Neural progenitor cell (in vitro differentiated cells): ENCODE results near the gene ZBTB43. TPM values are rescaled to one million over a fixed set of nuclear protein-coding genes. Genes with fewer than 3 reads are reported as not detected.

ENCODE experiments used
- DNase-seq: peaks from one replicate; pipeline ENCODE4 v3.0.0-alpha.2; 2016; ENCODE audit warnings: low spot score
- H2AFZ ChIP-seq: fragments of 200-600 bp; sonication (generic); replicated peaks from 2 replicates; pipeline ENCODE4 v1.6.1; 2016; ENCODE audit warnings: antibody characterized with exemption
- H3F3A ChIP-seq: fragments of 200-600 bp; sonication (generic); 2 replicates; pipeline ENCODE4 v1.6.1; 2016; ENCODE audit warnings: antibody characterized with exemption, low read depth
- H3K27ac ChIP-seq: fragments of 200-600 bp; sonication (generic); 2 replicates; pipeline ENCODE4 v1.5.1; 2016; ENCODE audit warnings: mild to moderate bottlenecking
- H3K27me3 ChIP-seq: fragments of 200-600 bp; sonication (generic); 2 replicates; pipeline ENCODE4 v1.6.1; 2016; ENCODE audit warnings: mild to moderate bottlenecking, moderate library complexity
- H3K36me3 ChIP-seq: fragments of 200-600 bp; sonication (generic); 2 replicates; pipeline ENCODE4 v1.5.1; 2016
- H3K4me1 ChIP-seq: fragments of 200-600 bp; sonication (generic); 2 replicates; pipeline ENCODE4 v1.6.1; 2016; ENCODE audit warnings: mixed run types
- H3K4me2 ChIP-seq: fragments of 200-600 bp; sonication (generic); 2 replicates; pipeline ENCODE4 v1.6.1; 2016
- H3K4me3 ChIP-seq: fragments of 200-600 bp; sonication (generic); 2 replicates; pipeline ENCODE4 v1.5.1; 2016
- H3K79me2 ChIP-seq: fragments of 200-600 bp; sonication (generic); 2 replicates; pipeline ENCODE4 v1.6.1; 2016; ENCODE audit warnings: low read depth
- H3K9ac ChIP-seq: fragments of 200-600 bp; sonication (generic); 2 replicates; pipeline ENCODE4 v1.6.1; 2016
- H3K9me3 ChIP-seq: fragments of 200-600 bp; sonication (generic); 2 replicates; pipeline ENCODE4 v1.5.1; 2016; ENCODE audit warnings: low read depth
- H4K20me1 ChIP-seq: fragments of 200-600 bp; sonication (generic); 2 replicates; pipeline ENCODE4 v1.6.1; 2016; ENCODE audit warnings: low read depth
- H3K27ac Mint-ChIP-seq: 3 replicates; pipeline ENCODE4 v1.8.0; 2021; ENCODE audit warnings: mixed read lengths
- H3K27me3 Mint-ChIP-seq: 2 replicates; pipeline ENCODE4 v1.8.0; 2022; ENCODE audit warnings: low read depth, mild to moderate bottlenecking, inconsistent platforms, moderate library complexity, mixed read lengths; ENCODE audit not compliant: insufficient read depth
- H3K36me3 Mint-ChIP-seq: 3 replicates; pipeline ENCODE4 v1.8.0; 2021; ENCODE audit warnings: mixed read lengths
- H3K4me1 Mint-ChIP-seq: 3 replicates; pipeline ENCODE4 v1.8.0; 2021; ENCODE audit warnings: mixed read lengths
- H3K4me3 Mint-ChIP-seq: 3 replicates; pipeline ENCODE4 v1.8.0; 2021; ENCODE audit warnings: mild to moderate bottlenecking, moderate library complexity, mixed read lengths
- H3K9me3 Mint-ChIP-seq: 3 replicates; pipeline ENCODE4 v1.8.0; 2020; ENCODE audit warnings: mixed read lengths
- EZH2 ChIP-seq: fragments of 200-600 bp; sonication (generic); IDR thresholded peaks from 2 replicates; pipeline ENCODE4 v1.6.1; 2017; ENCODE audit warnings: antibody characterized with exemption, mild to moderate bottlenecking, moderate library complexity
- EZH2phosphoT487 ChIP-seq: fragments of 200-600 bp; sonication (generic); IDR thresholded peaks from 2 replicates; pipeline ENCODE4 v1.6.1; 2017; ENCODE audit warnings: antibody characterized with exemption
- total RNA-seq: library from RNA; depleted of rRNA; stranded (reverse); fragments of >200 nt; gene quantifications from 2 replicates; pipeline ENCODE4 v1.2.3, GENCODE V29; 2015; ENCODE audit warnings: low replicate concordance
- TF ChIP-seq, protein P1 (sequence below): fragments of 200-600 bp; sonication (generic); IDR thresholded peaks from 2 replicates; pipeline ENCODE4 v1.5.1; 2017; ENCODE audit warnings: antibody characterized with exemption, mild to moderate bottlenecking

Gene ZBTB43
- total RNA-seq, 1 donor from 2014 or later = 10.0 TPM

- Histone ChIP-seq H3K4me1 (peaks cover 2% of the 10 kb centered on the region), H3F3A (peaks cover 3% of the 10 kb centered on the region), H3K4me3 (no peak overlapping the region), H3K79me2 (peaks cover 43% of the 10 kb centered on the region), H2AFZ (no peak overlapping the region), H3K36me3 (no peaks in the 10 kb centered on the region), H3K27me3 (no peaks in the 10 kb centered on the region), H3K9me3 (no peaks in the 10 kb centered on the region), H3K4me2 (no peak overlapping the region), H3K27ac (no peak overlapping the region), H4K20me1 (peaks cover 9% of the 10 kb centered on the region), H3K9ac (no peak overlapping the region)
- no peak overlapping the region for H3K27ac Mint-ChIP-seq
- H3K36me3 Mint-ChIP-seq = peaks cover 19% of the 10 kb centered on the region
- peaks cover 10% of the 10 kb centered on the region for H3K4me1 Mint-ChIP-seq
- no peak overlapping the region for H3K4me3 Mint-ChIP-seq
- TF ChIP-seq, protein P1, sequence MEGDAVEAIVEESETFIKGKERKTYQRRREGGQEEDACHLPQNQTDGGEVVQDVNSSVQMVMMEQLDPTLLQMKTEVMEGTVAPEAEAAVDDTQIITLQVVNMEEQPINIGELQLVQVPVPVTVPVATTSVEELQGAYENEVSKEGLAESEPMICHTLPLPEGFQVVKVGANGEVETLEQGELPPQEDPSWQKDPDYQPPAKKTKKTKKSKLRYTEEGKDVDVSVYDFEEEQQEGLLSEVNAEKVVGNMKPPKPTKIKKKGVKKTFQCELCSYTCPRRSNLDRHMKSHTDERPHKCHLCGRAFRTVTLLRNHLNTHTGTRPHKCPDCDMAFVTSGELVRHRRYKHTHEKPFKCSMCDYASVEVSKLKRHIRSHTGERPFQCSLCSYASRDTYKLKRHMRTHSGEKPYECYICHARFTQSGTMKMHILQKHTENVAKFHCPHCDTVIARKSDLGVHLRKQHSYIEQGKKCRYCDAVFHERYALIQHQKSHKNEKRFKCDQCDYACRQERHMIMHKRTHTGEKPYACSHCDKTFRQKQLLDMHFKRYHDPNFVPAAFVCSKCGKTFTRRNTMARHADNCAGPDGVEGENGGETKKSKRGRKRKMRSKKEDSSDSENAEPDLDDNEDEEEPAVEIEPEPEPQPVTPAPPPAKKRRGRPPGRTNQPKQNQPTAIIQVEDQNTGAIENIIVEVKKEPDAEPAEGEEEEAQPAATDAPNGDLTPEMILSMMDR = no peak
- TF ChIP-seq EZH2phosphoT487 = no peak
- TF ChIP-seq EZH2 = no peak
- no peaks in the 10 kb centered on the region for H3K9me3 Mint-ChIP-seq
- no peak for DNase-seq
- H3K27me3 Mint-ChIP-seq = no peaks in the 10 kb centered on the region
Measured at GRCh38 chr9:126877418-126877817, 72.6 kb downstream of the ZBTB43 start.

GRCh38 chr9:126879288-126879687 is 74.4 kb downstream of the ZBTB43 start:
- H3K4me3 Mint-ChIP-seq = no peak overlapping the region
- Histone ChIP-seq H2AFZ (no peak overlapping the region), H3K9ac (no peak overlapping the region), H3K27ac (no peak overlapping the region), H3F3A (peaks cover 3% of the 10 kb centered on the region), H3K9me3 (no peaks in the 10 kb centered on the region), H3K27me3 (no peaks in the 10 kb centered on the region), H3K79me2 (peaks cover 36% of the 10 kb centered on the region), H3K4me1 (peaks cover 18% of the 10 kb centered on the region), H4K20me1 (peaks cover 25% of the 10 kb centered on the region), H3K4me2 (no peak overlapping the region), H3K36me3 (no peaks in the 10 kb centered on the region), H3K4me3 (no peak overlapping the region)
- no peak for DNase-seq
- peaks cover 26% of the 10 kb centered on the region for H3K4me1 Mint-ChIP-seq
- H3K9me3 Mint-ChIP-seq = no peaks in the 10 kb centered on the region
- H3K27ac Mint-ChIP-seq = no peak overlapping the region
- no peak for TF ChIP-seq EZH2phosphoT487
- no peak for TF ChIP-seq EZH2
- TF ChIP-seq, protein P1 = no peak
- peaks cover 17% of the 10 kb centered on the region for H3K36me3 Mint-ChIP-seq
- no peaks in the 10 kb centered on the region for H3K27me3 Mint-ChIP-seq

DNA sequence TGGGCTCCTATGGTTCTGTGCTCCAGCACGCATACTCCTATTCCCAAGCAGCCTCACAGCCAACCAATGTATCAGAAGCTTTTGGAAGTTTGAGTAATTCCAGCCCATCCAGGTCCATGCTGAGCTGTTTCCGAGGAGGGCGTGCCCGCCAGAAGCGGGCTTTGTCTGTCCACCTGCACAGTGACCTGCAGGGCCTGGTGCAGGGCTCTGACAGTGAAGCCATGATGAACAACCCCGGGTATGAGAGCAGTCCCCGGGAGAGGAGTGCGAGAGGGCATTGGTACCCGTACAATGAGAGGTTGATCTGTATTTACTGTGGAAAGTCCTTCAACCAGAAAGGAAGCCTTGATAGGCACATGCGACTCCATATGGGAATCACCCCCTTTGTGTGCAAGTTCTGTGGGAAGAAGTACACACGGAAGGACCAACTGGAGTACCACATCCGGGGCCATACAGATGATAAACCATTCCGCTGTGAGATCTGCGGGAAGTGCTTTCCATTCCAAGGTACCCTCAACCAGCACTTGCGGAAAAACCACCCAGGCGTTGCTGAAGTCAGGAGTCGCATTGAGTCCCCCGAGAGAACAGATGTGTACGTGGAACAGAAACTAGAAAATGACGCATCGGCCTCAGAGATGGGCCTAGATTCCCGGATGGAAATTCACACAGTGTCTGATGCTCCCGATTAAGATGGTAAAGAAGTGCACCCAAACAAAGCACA is 75.5 kb downstream of the ZBTB43 start:
- Histone ChIP-seq H3K79me2 (peaks cover 30% of the 10 kb centered on the region), H3K4me2 (no peak overlapping the region), H4K20me1 (peaks cover 36% of the 10 kb centered on the region), H3K27ac (no peak overlapping the region), H3K9ac (no peak overlapping the region), H3K36me3 (no peaks in the 10 kb centered on the region), H3F3A (peaks cover 3% of the 10 kb centered on the region), H3K9me3 (no peaks in the 10 kb centered on the region), H3K4me3 (no peak overlapping the region), H3K4me1 (peaks cover 18% of the 10 kb centered on the region), H3K27me3 (no peaks in the 10 kb centered on the region), H2AFZ (no peak overlapping the region)
- Mint-ChIP-seq H3K4me3 (no peak overlapping the region), H3K4me1 (peaks cover 31% of the 10 kb centered on the region), H3K27ac (no peak overlapping the region), H3K36me3 (peaks cover 17% of the 10 kb centered on the region), H3K9me3 (no peaks in the 10 kb centered on the region), H3K27me3 (no peaks in the 10 kb centered on the region)
- no peak for DNase-seq
- TF ChIP-seq EZH2phosphoT487 (no peak), EZH2 (no peak)
- TF ChIP-seq, protein P1 = no peak
